ENCODE measurements around the gene LRP8.

Gene LRP8

GRCh38 chr1:53279296-53280200, 48.3 kb downstream of the LRP8 start:
- no peak for DNase-seq

DNA sequence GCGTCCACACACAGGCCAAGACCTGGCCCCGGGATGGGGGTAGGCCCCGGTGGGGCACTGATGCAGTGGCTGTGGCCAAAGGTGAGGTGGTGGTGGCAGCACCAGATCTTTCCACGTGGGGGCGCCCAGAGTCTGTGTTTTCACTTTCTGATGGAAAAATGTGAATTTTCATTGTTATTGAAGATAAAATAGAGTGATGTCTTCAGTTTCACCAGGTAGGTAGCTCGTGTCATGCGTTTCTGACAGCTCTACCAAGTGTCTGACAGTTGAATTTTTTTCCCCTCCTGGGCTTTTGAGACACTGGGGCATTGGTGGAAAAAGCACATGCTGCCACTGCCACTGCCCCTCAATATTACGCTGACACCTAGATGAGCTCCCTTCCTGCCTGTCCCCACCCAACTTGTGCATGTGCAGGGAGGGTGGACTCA, 49.6 kb downstream of the LRP8 start:
- DNase-seq, result no peak

- no peak for DNase-seq
Observed at GRCh38 chr1:53277326-53277725, 50.5 kb downstream of the LRP8 start.

- no peak for DNase-seq
Observed at GRCh38 chr1:53276902-53277281, 51.0 kb downstream of the LRP8 start.

DNA sequence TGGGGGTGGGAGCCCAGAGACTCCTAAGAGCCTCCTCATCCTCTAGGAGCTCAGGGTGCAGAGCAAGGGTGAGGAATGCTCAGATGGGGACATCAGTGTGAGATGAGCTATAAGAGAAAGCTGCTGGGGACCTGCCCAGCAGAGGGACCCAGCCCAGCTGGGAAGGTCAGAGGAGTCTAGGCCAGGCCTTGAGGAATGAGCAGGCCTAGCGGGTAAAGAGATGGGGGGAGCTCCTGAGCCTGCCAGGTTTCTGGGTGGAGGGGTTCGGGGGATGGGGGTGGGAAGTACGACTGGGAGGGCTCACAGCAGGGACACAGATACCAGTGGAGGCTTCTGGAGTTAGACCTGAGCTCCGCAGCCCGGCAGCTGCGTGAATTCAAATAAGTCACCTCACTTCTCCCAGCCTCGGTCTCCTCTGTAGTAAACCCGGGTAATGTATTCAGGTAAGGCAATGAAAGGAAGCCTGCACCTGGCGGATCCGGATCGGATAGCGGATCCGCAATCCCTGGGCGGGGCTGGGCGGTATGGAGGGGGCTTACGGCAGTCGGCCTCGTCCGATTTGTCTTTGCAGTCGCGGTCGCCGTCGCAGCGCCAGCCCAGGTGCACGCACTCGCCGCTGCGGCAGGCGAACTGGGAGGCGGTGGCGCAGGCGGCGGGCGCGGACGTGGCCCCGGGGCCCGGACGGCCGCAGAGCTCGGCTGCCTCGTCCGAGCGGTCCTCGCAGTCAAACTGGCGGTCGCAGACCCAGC, 51.5 kb downstream of the LRP8 start:
- DNase-seq, result no peak

GRCh38 chr1:53275566-53275965, 52.3 kb downstream of the LRP8 start:
- no peak for DNase-seq

DNA sequence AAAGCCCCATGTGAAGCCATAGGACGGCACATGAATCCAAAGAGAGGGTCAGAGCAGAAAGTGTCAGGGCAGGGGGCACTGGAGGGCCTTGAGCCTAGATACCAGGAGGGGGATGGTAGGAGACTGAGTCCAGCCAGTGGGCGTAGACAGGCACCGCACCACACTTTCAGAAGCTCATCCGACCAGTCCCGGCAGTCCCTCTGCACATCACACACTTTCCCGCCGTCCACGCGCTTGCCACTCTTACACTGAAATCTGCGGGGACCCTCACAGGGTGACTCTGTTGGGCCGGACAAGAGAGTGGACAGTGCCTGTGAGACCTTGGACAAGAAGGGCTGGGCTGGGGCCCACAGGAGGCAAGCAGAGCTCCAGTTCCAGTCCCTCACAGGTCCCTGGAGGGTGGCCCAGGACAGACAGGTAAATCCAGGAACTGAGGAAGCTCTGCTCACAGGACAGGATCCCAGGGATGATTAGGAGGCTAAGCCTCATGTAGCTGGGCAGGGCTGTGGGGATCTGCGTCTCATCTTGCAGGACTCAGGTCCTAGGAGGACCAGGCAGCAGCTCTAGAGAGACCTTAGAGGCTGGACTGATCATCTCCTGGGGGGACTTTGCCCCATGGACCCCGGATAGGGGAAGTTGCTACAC, 53.2 kb downstream of the LRP8 start:
- DNase-seq, result no peak

- no peak for DNase-seq
Observed at GRCh38 chr1:53274026-53274425, 53.8 kb downstream of the LRP8 start.

DNA sequence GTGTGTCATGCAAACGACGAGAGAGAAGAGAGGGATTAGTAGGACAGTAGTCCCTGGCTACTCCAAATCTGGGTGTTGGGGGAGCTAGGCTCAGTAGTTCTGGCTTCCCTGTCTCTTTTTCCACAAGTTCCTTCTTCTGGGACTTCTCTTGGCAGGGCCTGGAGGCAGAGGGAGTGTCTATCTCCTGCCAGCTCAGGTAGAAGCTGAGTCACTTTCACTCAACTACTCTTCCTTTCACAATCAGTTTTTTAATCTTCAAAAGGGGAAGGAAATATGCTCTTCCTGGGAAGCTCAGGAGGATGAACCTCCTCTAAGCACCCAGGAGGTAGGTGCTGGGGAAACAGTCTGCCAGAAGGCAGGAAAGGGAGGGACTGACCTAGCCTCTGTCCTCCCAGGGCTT, 54.3 kb downstream of the LRP8 start:
- no peak for DNase-seq

- no peak for DNase-seq
Observed at GRCh38 chr1:53272349-53272748, 55.5 kb downstream of the LRP8 start.

GRCh38 chr1:53271446-53272090, 56.3 kb downstream of the LRP8 start:
- no peak for DNase-seq

DNA sequence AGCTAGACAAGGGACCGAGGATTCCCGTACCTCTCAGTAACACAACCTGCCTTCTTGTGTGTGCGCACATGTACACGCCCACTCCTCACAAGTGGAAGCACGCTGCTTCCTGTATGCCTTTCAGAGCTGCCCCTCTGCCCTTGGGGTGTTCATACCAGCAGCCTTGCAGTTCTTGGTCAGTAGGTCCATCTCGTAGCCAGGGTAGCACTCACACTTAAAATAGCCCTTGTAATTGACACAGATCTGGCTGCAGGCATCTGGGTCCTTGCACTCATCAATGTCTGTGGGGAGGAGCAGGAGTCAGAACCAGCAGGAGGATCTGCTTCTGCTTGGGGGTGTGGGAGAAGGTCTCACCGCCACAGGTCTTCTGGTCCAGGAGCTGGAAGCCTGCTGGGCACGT, 57.0 kb downstream of the LRP8 start:
- no peak for DNase-seq

GRCh38 chr1:53270107-53270506, 57.8 kb downstream of the LRP8 start:
- no peak for DNase-seq

- DNase-seq, result no peak
Observed at GRCh38 chr1:53267761-53268160, 60.1 kb downstream of the LRP8 start.

GRCh38 chr1:53266038-53266437, 61.8 kb downstream of the LRP8 start:
- no peak for DNase-seq

GRCh38 chr1:53265581-53265980, 62.3 kb downstream of the LRP8 start:
- DNase-seq, result no peak

DNA sequence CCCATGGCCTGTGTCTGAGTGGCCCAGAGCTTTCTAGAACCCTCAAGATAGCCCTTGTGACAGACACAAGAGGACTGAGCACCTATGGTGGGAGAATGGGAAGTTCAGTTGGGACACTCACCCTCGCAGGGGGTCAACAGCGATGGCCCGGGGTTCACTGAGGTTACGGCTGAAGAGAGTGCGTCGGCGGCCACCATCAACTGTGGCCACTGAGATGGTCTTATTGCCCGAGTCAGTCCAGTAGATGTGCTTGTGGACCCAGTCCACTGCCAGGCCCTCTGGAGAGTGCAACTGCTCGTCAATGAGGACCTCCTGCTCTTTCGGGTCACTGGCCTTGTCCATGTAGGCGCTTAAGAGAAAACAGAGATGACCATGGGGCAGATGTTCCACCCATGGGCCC, 63.8 kb downstream of the LRP8 start:
- DNase-seq, result no peak

DNA sequence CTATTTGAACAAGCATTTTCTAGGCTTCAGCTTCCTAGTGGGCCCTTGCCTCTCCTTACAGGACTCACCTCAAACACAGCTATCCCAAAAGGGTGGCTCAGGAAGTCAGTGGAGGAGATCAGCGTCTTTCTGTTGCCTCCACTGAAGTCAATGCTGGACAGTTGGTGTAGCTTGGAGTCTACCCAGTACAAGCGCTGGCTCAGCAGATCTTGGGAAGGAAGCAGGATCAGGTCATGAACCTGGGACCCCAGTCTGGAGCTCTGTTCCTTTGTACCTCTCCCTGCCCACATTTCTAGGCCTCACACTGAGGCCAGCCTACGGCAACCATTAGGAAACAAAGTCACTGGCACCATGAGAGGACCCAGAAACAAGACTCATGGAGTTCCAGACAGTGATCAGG, 65.9 kb downstream of the LRP8 start:
- DNase-seq, result no peak

DNA sequence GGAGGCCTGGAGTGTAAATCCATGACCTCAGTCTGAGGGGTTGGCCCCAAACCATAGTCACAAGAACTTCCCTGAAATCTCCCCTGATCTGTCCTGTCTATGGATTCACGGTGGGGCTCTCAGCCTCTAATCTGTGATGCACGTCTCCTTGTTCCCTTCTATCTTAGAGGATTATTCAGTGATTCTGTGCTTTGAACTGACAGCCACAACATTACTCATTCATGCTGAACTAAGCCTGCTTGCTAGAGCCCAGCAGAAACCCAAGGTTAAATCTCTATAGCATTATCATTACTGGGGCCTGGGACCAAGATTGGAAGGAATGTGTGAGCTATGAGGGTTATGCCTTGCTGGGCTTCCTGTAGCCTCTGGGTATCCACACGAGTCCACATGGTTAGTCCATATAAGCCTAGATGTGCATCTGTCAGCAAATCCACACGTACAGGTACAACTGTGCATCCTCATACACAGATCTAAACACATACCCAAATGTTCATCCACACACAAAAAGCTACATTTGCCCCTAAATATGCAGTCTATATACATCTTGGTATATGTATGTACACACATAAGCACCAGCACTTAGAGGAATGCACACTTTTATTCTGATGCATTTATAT, 67.1 kb downstream of the LRP8 start:
- DNase-seq, result no peak

- DNase-seq, result no peak
Observed at GRCh38 chr1:53259932-53260331, 67.9 kb downstream of the LRP8 start.

- DNase-seq, result no peak
Observed at GRCh38 chr1:53258216-53258615, 69.7 kb downstream of the LRP8 start.

- no peak for DNase-seq
Observed at GRCh38 chr1:53257454-53258081, 70.3 kb downstream of the LRP8 start.
